KMS-11 (cell line): ENCODE results near the gene SEMA3A.

ENCODE experiments used
- H2AFZ ChIP-seq: fragments of 200-600 bp; sonication (generic); 2 replicates; pipeline ENCODE4 v1.6.1; 2016; ENCODE audit warnings: antibody characterized with exemption, mixed run types, low read depth
- H3K27ac ChIP-seq: fragments of 200-600 bp; sonication (generic); 2 replicates; pipeline ENCODE4 v1.6.1; 2016; ENCODE audit warnings: mild to moderate bottlenecking, mixed run types
- H3K27me3 ChIP-seq: fragments of 200-600 bp; sonication (generic); 2 replicates; pipeline ENCODE4 v1.6.1; 2017; ENCODE audit warnings: mild to moderate bottlenecking, low read depth, mixed run types, moderate library complexity; ENCODE audit not compliant: insufficient read depth
- H3K36me3 ChIP-seq: fragments of 200-600 bp; sonication (generic); 2 replicates; pipeline ENCODE4 v1.6.1; 2017; ENCODE audit warnings: mild to moderate bottlenecking, mixed run types; ENCODE audit not compliant: insufficient read depth
- H3K4me1 ChIP-seq: fragments of 200-600 bp; sonication (generic); 2 replicates; pipeline ENCODE4 v1.6.1; 2016; ENCODE audit warnings: mild to moderate bottlenecking, low read depth, mixed run types; ENCODE audit not compliant: poor library complexity, severe bottlenecking
- H3K4me2 ChIP-seq: fragments of 200-600 bp; sonication (generic); 2 replicates; pipeline ENCODE4 v1.7.0; 2016; ENCODE audit warnings: mild to moderate bottlenecking, mixed run types
- H3K4me3 ChIP-seq: fragments of 200-600 bp; sonication (generic); IDR thresholded peaks from 2 replicates; pipeline ENCODE4 v1.6.1; 2017; ENCODE audit warnings: low read depth, low read length, mixed read lengths; ENCODE audit not compliant: insufficient read depth
- H3K79me2 ChIP-seq: fragments of 200-600 bp; sonication (generic); 2 replicates; pipeline ENCODE4 v1.6.1; 2016; ENCODE audit warnings: low read depth, mixed run types; ENCODE audit not compliant: insufficient read depth
- H3K9ac ChIP-seq: fragments of 200-600 bp; sonication (generic); 2 replicates; pipeline ENCODE4 v1.6.1; 2016; ENCODE audit warnings: mild to moderate bottlenecking, mixed run types
- H4K20me1 ChIP-seq: fragments of 200-600 bp; sonication (generic); 2 replicates; pipeline ENCODE4 v1.6.1; 2016; ENCODE audit warnings: mild to moderate bottlenecking, mixed run types; ENCODE audit not compliant: insufficient read depth
- CTCF ChIP-seq: fragments of 200-600 bp; sonication (generic); conservative IDR thresholded peaks from 2 replicates; pipeline ENCODE4 v1.6.1; 2017; ENCODE audit warnings: low read depth, mild to moderate bottlenecking, antibody characterized with exemption, low read length, moderate library complexity, mixed read lengths

SEMA3A gene

GRCh38 chr7:84049071-84049836 lies 145.3 kb downstream of the SEMA3A start:
- H3K4me3 ChIP-seq = no peak overlapping the region
- no peak for TF ChIP-seq CTCF
- H3K27ac ChIP-seq = no peak overlapping the region
- no peak overlapping the region for H3K9ac ChIP-seq
- no peak overlapping the region for H3K4me2 ChIP-seq
- no peaks in the 10 kb centered on the region for H4K20me1 ChIP-seq
- no peaks in the 10 kb centered on the region for H3K36me3 ChIP-seq
- no peaks in the 10 kb centered on the region for H3K79me2 ChIP-seq
- no peaks in the 10 kb centered on the region for H3K4me1 ChIP-seq
- H2AFZ ChIP-seq = no peak overlapping the region
- H3K27me3 ChIP-seq = no peaks in the 10 kb centered on the region

GRCh38 chr7:84047085-84047484 lies 147.5 kb downstream of the SEMA3A start:
- Histone ChIP-seq H3K27me3 (no peaks in the 10 kb centered on the region), H3K36me3 (no peaks in the 10 kb centered on the region), H3K27ac (no peak overlapping the region), H3K4me3 (no peak overlapping the region), H3K4me2 (no peak overlapping the region), H3K79me2 (no peaks in the 10 kb centered on the region), H3K9ac (no peak overlapping the region), H3K4me1 (no peaks in the 10 kb centered on the region), H4K20me1 (no peaks in the 10 kb centered on the region), H2AFZ (no peak overlapping the region)
- TF ChIP-seq CTCF = no peak

GRCh38 chr7:84044834-84045233 lies 149.8 kb downstream of the SEMA3A start:
- Histone ChIP-seq H4K20me1 (no peaks in the 10 kb centered on the region), H2AFZ (no peak overlapping the region), H3K4me2 (no peak overlapping the region), H3K79me2 (no peaks in the 10 kb centered on the region), H3K4me1 (no peaks in the 10 kb centered on the region), H3K36me3 (no peaks in the 10 kb centered on the region), H3K27me3 (no peaks in the 10 kb centered on the region), H3K4me3 (no peak overlapping the region), H3K9ac (no peak overlapping the region), H3K27ac (no peak overlapping the region)
- TF ChIP-seq CTCF = no peak

GRCh38 chr7:84043661-84044191 lies 150.9 kb downstream of the SEMA3A start:
- Histone ChIP-seq H3K9ac (no peak overlapping the region), H3K4me2 (no peak overlapping the region), H2AFZ (no peak overlapping the region), H3K79me2 (no peaks in the 10 kb centered on the region), H4K20me1 (no peaks in the 10 kb centered on the region), H3K27me3 (no peaks in the 10 kb centered on the region), H3K4me1 (no peaks in the 10 kb centered on the region), H3K36me3 (no peaks in the 10 kb centered on the region), H3K27ac (no peak overlapping the region), H3K4me3 (no peak overlapping the region)
- no peak for TF ChIP-seq CTCF
